Dermis blood vessel endothelial cell (primary cell): ENCODE results near the gene TSPAN3. TPM values are rescaled to one million over a fixed set of nuclear protein-coding genes. Genes with fewer than 3 reads are reported as not detected.
A peak's percentile ranks its signal among the peaks of the same experiment; 100 is the strongest.

Source experiments
- DNase-seq: peaks from one replicate; pipeline ENCODE4 v3.0.0; 2010
- total RNA-seq: library from RNA; depleted of rRNA; stranded (reverse); fragments of >200 nt; gene quantifications from 2 replicates; pipeline ENCODE4 v1.2.3, GENCODE V29; 2014

TSPAN3 gene
- total RNA-seq, 1 donor from 2014 or later = 242 TPM

GRCh38 chr15:77083381-77084160 is 12.7 kb upstream of the TSPAN3 start:
- DNase-seq = peak; percentile 59

GRCh38 chr15:77081971-77082370 is 11.1 kb upstream of the TSPAN3 start:
- DNase-seq = no peak

GRCh38 chr15:77076323-77076915 is 5.5 kb upstream of the TSPAN3 start:
- no peak for DNase-seq

GRCh38 chr15:77075528-77075927 is 4.6 kb upstream of the TSPAN3 start:
- DNase-seq = no peak

- DNase-seq = no peak
These were observed 3.4 kb upstream of the TSPAN3 start for GRCh38 chr15:77074350-77074749.

- DNase-seq = no peak
These were observed 655 bp upstream of the TSPAN3 start for GRCh38 chr15:77071305-77072223.

GRCh38 chr15:77070180-77070494 is 772 bp downstream of the TSPAN3 start:
- no peak for DNase-seq

GRCh38 chr15:77069521-77070121 is 1.3 kb downstream of the TSPAN3 start:
- peak; percentile 55 for DNase-seq

GRCh38 chr15:77068633-77069032 is 2.3 kb downstream of the TSPAN3 start:
- no peak for DNase-seq

GRCh38 chr15:77067691-77068367 is 3.1 kb downstream of the TSPAN3 start:
- peak; percentile 7 for DNase-seq

- peak; percentile 72 for DNase-seq
These were observed 3.8 kb downstream of the TSPAN3 start for GRCh38 chr15:77066971-77067690.

GRCh38 chr15:77064539-77065308 is 6.2 kb downstream of the TSPAN3 start:
- DNase-seq = peak; percentile 77

GRCh38 chr15:77064063-77064462 is 6.8 kb downstream of the TSPAN3 start:
- DNase-seq = peak; percentile 9

- no peak for DNase-seq
These were observed 7.7 kb downstream of the TSPAN3 start for GRCh38 chr15:77063249-77063648.

- DNase-seq = peak; percentile 25
These were observed 10.4 kb downstream of the TSPAN3 start for GRCh38 chr15:77060546-77060945.

- DNase-seq = peak; percentile 39
These were observed 11.0 kb downstream of the TSPAN3 start for GRCh38 chr15:77059786-77060361.

- no peak for DNase-seq
These were observed 12.4 kb downstream of the TSPAN3 start for GRCh38 chr15:77058468-77058867.

GRCh38 chr15:77057685-77058084 is 13.2 kb downstream of the TSPAN3 start:
- no peak for DNase-seq

GRCh38 chr15:77057072-77057471 is 13.8 kb downstream of the TSPAN3 start:
- no peak for DNase-seq

GRCh38 chr15:77053709-77054108 is 17.2 kb downstream of the TSPAN3 start:
- DNase-seq = peak; percentile 34
